ENCODE measurements around the gene TMUB2.

DNA sequence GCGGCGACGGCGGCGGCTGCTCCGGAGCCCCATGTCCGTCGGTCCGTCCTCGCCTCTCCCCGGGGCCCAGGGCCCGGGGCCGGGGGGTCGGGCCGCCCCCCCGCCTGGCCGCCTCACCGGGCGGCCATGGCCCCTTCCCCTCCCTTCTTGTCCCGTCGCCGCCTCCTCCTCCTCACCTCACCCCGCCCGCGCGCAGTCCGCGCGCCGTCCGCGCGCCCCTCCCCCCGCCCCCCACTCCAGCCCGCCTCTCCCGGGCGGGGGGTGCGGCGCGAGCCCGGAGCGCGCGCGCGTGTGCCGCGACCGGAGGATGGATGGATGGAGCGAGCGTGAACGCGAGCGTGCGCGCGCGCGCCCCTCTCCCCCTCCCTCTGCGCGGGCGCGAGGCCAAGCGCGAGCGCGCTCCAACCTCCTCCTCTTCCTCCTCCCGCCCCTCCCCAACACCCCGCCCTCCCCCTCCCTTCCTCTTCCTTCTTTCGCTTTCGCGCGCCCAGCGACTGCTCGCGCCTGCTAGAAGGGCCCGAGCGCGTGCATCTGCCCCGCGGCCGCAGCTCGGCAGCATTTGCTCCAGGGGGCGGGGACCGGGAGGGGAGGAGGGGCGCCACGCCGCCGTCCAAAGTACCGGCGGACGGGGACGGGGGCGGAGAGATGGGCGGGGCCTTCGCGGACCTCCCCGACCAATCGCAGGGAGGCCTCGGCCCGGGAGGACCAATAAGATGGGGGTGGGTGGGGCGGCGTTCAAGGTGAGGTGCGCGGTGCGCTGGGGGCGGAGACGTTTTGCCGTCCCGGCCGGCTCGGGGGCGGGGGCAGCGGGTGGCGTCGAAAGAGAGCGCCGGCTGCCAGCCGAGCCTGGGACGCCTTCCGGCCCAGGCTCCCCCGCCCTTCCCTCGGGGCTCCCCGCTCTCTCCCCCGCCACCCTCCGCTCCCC is 13.0 kb downstream of the TMUB2 start, which contains the start of gene ATXN7L3:
- TF ChIP-seq EZH2 (IDR thresholded peaks at IDR 0.05; ENCODE audit: insufficient read depth, poor library complexity, severe bottlenecking) (no peak), EZH2phosphoT487 (IDR thresholded peaks at IDR 0.05; ENCODE audit: insufficient read depth, low read depth) (no peak)
